NB4 (cell line): Measurements from ENCODE around the gene RBM20.

Source experiments
- DNase-seq: peaks from one replicate; pipeline ENCODE4 v3.0.0; 2010; ENCODE audit warnings: low read depth
- H3K4me3 ChIP-seq: one replicate; pipeline ENCODE4 v1.5.1; 2011; ENCODE audit warnings: mild to moderate bottlenecking, low read depth, low read length, moderate library complexity
- MYC ChIP-seq: IDR thresholded peaks from 2 replicates; pipeline ENCODE4 v1.6.1; 2011; ENCODE audit warnings: low read depth, low read length
- POLR2A ChIP-seq: IDR thresholded peaks from 2 replicates; pipeline ENCODE4 v1.6.1; 2011; ENCODE audit warnings: mild to moderate bottlenecking; ENCODE audit not compliant: insufficient read length; ENCODE audit errors: extremely low read depth
- TF ChIP-seq, protein P1 (sequence below): IDR thresholded peaks from one replicate; pipeline ENCODE4 v1.5.1; 2012; ENCODE audit warnings: low read depth, low read length
- TF ChIP-seq, protein P2 (sequence below): IDR thresholded peaks from 2 replicates; pipeline ENCODE4 v1.6.1; 2011; ENCODE audit warnings: low read depth, low read length

The RBM20 gene

DNA sequence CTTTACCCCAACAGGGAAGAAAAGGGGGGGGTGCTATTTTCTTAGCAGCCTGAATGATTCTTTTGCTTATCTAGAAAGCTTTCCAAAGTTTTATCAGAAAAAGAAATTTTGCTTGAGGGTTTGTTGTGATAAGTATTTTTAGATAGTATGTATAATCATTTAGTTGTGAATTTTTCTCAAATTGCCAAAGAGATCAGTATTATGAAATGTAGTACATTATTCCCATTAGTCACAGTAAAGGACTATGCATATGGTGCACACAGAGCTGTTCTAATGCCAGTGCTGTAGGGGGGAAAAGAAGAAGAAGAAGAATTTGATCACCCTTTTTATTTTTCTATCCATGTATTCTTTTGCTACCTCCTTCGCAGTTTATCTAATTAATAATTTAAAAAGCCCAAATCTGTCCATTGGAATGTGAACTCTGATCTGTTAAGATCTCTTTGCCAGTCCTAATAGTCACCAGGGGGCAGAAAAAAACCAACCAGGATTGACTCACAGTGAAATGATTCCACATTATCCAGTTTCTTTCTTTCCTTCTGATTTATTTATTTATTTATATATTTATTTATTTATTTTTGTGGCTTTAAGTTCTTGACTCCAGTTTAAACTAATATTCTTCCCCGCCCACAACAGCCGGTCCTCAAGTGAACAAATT lies 4.7 kb downstream of the RBM20 start:
- no peak for DNase-seq
- no peak overlapping the region for H3K4me3 ChIP-seq
- TF ChIP-seq, protein P1, sequence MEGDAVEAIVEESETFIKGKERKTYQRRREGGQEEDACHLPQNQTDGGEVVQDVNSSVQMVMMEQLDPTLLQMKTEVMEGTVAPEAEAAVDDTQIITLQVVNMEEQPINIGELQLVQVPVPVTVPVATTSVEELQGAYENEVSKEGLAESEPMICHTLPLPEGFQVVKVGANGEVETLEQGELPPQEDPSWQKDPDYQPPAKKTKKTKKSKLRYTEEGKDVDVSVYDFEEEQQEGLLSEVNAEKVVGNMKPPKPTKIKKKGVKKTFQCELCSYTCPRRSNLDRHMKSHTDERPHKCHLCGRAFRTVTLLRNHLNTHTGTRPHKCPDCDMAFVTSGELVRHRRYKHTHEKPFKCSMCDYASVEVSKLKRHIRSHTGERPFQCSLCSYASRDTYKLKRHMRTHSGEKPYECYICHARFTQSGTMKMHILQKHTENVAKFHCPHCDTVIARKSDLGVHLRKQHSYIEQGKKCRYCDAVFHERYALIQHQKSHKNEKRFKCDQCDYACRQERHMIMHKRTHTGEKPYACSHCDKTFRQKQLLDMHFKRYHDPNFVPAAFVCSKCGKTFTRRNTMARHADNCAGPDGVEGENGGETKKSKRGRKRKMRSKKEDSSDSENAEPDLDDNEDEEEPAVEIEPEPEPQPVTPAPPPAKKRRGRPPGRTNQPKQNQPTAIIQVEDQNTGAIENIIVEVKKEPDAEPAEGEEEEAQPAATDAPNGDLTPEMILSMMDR: no peak
- TF ChIP-seq POLR2A (no peak), MYC (no peak)
- TF ChIP-seq, protein P2, sequence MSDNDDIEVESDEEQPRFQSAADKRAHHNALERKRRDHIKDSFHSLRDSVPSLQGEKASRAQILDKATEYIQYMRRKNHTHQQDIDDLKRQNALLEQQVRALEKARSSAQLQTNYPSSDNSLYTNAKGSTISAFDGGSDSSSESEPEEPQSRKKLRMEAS: no peak

DNA sequence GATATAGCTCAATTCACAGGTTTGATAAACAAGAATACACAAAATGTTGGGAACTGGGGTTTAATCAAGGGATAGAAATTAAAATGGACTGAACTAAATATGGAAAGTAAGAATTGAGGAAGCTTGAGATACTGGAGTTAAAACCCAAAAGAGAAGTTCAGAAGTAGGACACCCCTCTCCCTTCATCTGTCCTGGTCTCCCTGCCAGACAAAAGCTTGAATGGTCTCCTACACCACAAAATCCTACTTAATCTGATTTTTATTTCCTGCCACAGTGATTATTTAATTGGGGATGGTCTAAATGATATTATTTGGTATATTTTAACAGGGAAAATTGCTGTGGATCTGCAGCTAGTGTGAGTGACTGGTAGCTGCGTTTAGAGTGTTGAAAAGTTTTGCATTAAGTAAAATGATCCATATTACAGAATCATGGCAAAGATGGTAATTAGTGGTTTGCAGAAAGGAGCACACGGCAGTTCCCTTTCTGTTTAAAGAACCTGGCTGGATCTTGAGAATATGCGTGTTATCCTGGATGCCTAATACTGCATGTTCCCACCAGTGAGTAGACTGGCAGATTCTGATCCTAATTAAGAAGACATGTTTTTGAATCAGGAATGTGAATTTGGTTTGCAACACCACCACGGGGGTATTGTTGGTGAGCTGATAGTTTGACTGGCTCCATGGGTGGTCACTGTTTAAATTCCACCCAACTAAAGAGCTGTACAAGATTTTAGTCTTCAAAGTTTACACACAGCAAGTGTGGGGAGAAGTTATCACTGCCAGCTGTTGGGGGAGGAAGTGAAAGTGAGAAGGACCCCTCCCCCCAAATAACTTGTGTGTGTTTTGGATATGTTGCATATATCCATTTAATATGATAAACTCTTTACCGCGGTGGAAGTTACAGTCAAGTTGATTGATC lies 5.5 kb downstream of the RBM20 start:
- DNase-seq: peak; percentile 24
- no peak overlapping the region for H3K4me3 ChIP-seq
- no peak for TF ChIP-seq MYC
- no peak for TF ChIP-seq POLR2A
- TF ChIP-seq, protein P1: no peak
- TF ChIP-seq, protein P2: no peak

DNA sequence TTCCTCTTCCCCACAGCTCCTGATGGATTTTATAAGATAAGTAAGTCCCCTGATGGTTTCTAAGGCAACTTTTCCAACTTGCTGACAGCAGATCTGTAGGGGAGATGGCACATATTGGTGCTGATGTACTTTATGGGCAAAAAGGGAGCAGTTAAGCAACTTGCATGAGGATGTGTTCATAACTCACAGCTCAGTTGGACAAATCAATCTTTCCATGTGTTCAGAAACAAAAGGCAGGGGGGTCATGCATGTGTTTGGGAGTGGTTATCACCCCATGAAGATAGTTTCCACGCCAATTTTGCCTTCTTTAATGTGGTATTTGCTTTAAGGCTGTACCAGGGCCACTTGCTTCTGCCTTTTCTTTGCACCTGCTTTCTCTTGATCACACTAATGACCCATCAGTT lies 6.1 kb downstream of the RBM20 start:
- no peak for DNase-seq
- TF ChIP-seq, protein P2: no peak
- TF ChIP-seq MYC: no peak
- TF ChIP-seq POLR2A: no peak
- TF ChIP-seq, protein P1: no peak
- H3K4me3 ChIP-seq: no peak overlapping the region

DNA sequence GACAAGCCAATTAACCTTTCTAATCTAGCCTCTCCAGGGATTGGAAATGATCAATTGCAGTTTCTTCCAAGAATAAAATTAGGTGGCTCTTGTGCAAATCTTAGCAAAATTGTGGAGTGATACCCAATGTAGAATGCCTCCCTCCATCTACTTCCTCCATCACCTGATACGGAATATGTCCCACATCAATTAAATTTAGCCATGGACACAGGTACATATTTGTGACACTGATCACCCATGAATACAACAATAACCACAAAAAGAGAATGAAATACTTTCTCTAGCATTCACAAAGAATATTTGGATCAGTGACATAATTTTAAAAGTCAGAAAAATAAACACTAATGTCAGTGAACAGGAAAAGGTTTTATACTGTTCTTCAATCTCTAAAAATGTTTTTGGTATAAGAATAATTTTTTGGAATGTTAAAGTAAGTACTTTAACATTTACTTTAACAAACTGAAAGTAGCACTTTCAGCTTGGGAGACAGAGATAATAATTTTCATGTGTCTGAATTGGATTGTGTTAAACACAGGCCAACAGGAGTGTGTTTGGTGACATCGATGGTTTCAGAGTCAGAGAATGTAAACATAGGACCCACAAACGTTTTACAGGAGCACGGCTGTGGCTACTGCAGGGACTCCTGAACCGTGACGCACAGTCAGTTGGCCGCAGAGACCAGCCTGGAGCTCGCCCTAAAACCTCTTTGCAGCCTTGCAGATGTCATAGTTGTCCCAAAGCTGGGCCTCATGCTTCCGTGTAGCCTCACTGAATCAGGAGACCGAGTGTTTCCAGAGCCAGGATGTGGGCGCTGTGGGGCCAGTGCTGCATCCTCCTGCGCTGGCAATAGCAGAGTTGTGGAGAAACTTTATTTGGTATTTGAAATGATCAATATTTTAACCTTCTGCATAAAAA lies 7.2 kb downstream of the RBM20 start:
- TF ChIP-seq MYC: no peak
- TF ChIP-seq POLR2A: no peak
- TF ChIP-seq, protein P1: no peak
- TF ChIP-seq, protein P2: no peak
- no peak overlapping the region for H3K4me3 ChIP-seq
- peak; percentile 60 for DNase-seq

- H3K4me3 ChIP-seq: no peak overlapping the region
- DNase-seq: no peak
- no peak for TF ChIP-seq MYC
- TF ChIP-seq POLR2A: no peak
- TF ChIP-seq, protein P2: no peak
- TF ChIP-seq, protein P1: no peak
Measured at GRCh38 chr10:110652475-110653118, 8.5 kb downstream of the RBM20 start.
